OCI-LY7 (cell line): ENCODE data around the gene C10orf71. TPM values are rescaled to one million over a fixed set of nuclear protein-coding genes. Genes with fewer than 3 reads are reported as not detected.

ENCODE experiments used
- BruUV-seq: library from RNA; stranded (reverse); fragments of 400-500 nt; replicated peaks from 2 replicates; lab custom pipeline; 2021; lab: Mats Ljungman, UMichigan
- CTCF ChIA-PET: fragments of 300-600 bp; sonication (Branson Sonifier 250); formaldehyde crosslinking; loops from one replicate; lab custom pipeline; 2022; ENCODE audit warnings: antibody characterized with exemption; ENCODE audit not compliant: unreplicated experiment; lab: Charles Lee
- POLR2A ChIA-PET: fragments of 300-600 bp; sonication (Branson Sonifier 250); formaldehyde crosslinking; loops from one replicate; lab custom pipeline; 2022; ENCODE audit warnings: antibody characterized with exemption; lab: Charles Lee
- DNase-seq: peaks from one replicate; pipeline ENCODE4 v3.0.0-alpha.2; 2015; ENCODE audit warnings: low spot score
- H2AFZ ChIP-seq: fragments of 200-600 bp; sonication (generic), shearing (Covaris generic); 2 replicates; pipeline ENCODE4 v1.6.1; 2014; ENCODE audit warnings: mild to moderate bottlenecking, antibody characterized with exemption, low read length, moderate library complexity
- H3K27ac ChIP-seq: fragments of 200-600 bp; sonication (generic); 2 replicates; pipeline ENCODE4 v1.5.1; 2014; ENCODE audit warnings: mixed run types, low read depth, mild to moderate bottlenecking, moderate library complexity, low read length, inconsistent platforms; ENCODE audit not compliant: poor library complexity, severe bottlenecking
- H3K36me3 ChIP-seq: fragments of 200-600 bp; sonication (generic); 2 replicates; pipeline ENCODE4 v1.6.1; 2014; ENCODE audit warnings: mild to moderate bottlenecking, antibody characterized with exemption, low read length, moderate library complexity, mixed read lengths; ENCODE audit not compliant: insufficient read depth
- H3K4me1 ChIP-seq: fragments of 200-600 bp; sonication (generic); 2 replicates; pipeline ENCODE4 v1.5.1; 2014; ENCODE audit warnings: mild to moderate bottlenecking, low read length; ENCODE audit not compliant: insufficient read depth, poor library complexity, severe bottlenecking
- H3K4me2 ChIP-seq: fragments of 200-600 bp; sonication (generic); 2 replicates; pipeline ENCODE4 v1.6.1; 2014; ENCODE audit warnings: mild to moderate bottlenecking, low read length
- H3K4me3 ChIP-seq: fragments of 200-600 bp; sonication (generic); 2 replicates; pipeline ENCODE4 v1.5.1; 2014; ENCODE audit warnings: mild to moderate bottlenecking, low read depth, low read length; ENCODE audit not compliant: poor library complexity, severe bottlenecking
- H3K79me2 ChIP-seq: fragments of 200-600 bp; sonication (generic); 2 replicates; pipeline ENCODE4 v1.6.1; 2016; ENCODE audit warnings: low read depth, mild to moderate bottlenecking, low read length, moderate library complexity, mixed read lengths; ENCODE audit not compliant: insufficient read depth
- H3K9me2 ChIP-seq: fragments of 200-600 bp; sonication (generic); 2 replicates; pipeline ENCODE4 v1.6.1; 2016; ENCODE audit warnings: mild to moderate bottlenecking, low read length, mixed read lengths; ENCODE audit not compliant: insufficient read depth
- H3K9me3 ChIP-seq: fragments of 200-600 bp; sonication (generic); 2 replicates; pipeline ENCODE4 v1.6.1; 2014; ENCODE audit warnings: mild to moderate bottlenecking, mixed run types, low read length, mixed read lengths
- H4K20me1 ChIP-seq: fragments of 200-600 bp; sonication (generic); 2 replicates; pipeline ENCODE4 v1.6.1; 2014; ENCODE audit warnings: mild to moderate bottlenecking, antibody characterized with exemption, low read length, moderate library complexity, mixed read lengths; ENCODE audit not compliant: insufficient read depth
- CTCF ChIP-seq: fragments of 200-600 bp; sonication (generic); conservative IDR thresholded peaks from 2 replicates; pipeline ENCODE4 v1.5.1; 2014; ENCODE audit warnings: mild to moderate bottlenecking, antibody characterized with exemption, low read length, moderate library complexity, mixed read lengths
- EZH2phosphoT487 ChIP-seq: fragments of 200-600 bp; sonication (generic); IDR thresholded peaks from 2 replicates; pipeline ENCODE4 v1.6.1; 2018; ENCODE audit warnings: low read depth, borderline replicate concordance, mild to moderate bottlenecking, mixed run types, antibody characterized with exemption, low read length, moderate library complexity, mixed read lengths
- intact Hi-C: fragments of 100-400 bp; cut with micrococcal nuclease; formaldehyde crosslinking; loops from one replicate; pipeline ENCODE4 v1.10.0; 2022; ENCODE audit not compliant: unreplicated experiment
- total RNA-seq, 2 experiments: library from RNA; depleted of rRNA in 1 of 2; stranded (reverse); fragments of >200 nt in 1 of 2; shearing (Covaris generic) in 1 of 2; gene quantifications; 2 replicates each; pipeline ENCODE4 v1.2.3, GENCODE V29; 2014 to 2022

Gene C10orf71
- total RNA-seq, 2 experiments from 2014 or later = 0.06 to 0.08 TPM

GRCh38 chr10:49310460-49310859 is 11.5 kb downstream of the C10orf71 start:
- ChIA-PET CTCF (no interaction called here), POLR2A (no interaction called here)
- TF ChIP-seq EZH2phosphoT487 (no peak), CTCF (no peak)
- Histone ChIP-seq H3K27ac (no peak overlapping the region), H4K20me1 (no peaks in the 10 kb centered on the region), H3K79me2 (no peaks in the 10 kb centered on the region), H3K4me2 (no peak overlapping the region; the same call in 1 of the 2 replicates), H2AFZ (no peak overlapping the region; the same call in 1 of the 2 replicates), H3K36me3 (no peaks in the 10 kb centered on the region), H3K4me3 (no peak overlapping the region), H3K9me3 (no peaks in the 10 kb centered on the region), H3K9me2 (no peaks in the 10 kb centered on the region), H3K4me1 (peaks cover 13% of the 10 kb centered on the region)
- intact Hi-C loops = no loop called here
- DNase-seq = no peak
- no TSS peak for BruUV-seq

- no peaks in the 10 kb centered on the region for H3K79me2 ChIP-seq
- peaks cover 13% of the 10 kb centered on the region for H3K4me1 ChIP-seq
- intact Hi-C loops = no loop called here
- H3K27ac ChIP-seq = no peak overlapping the region
- POLR2A ChIA-PET = no interaction called here
- no peaks in the 10 kb centered on the region for H3K9me3 ChIP-seq
- no peaks in the 10 kb centered on the region for H3K9me2 ChIP-seq
- CTCF ChIA-PET = no interaction called here
- H3K4me2 ChIP-seq = no peak overlapping the region
- no peaks in the 10 kb centered on the region for H3K36me3 ChIP-seq
- no peak for DNase-seq
- TF ChIP-seq CTCF = no peak
- no peaks in the 10 kb centered on the region for H4K20me1 ChIP-seq
- H3K4me3 ChIP-seq = no peak overlapping the region
- no TSS peak for BruUV-seq
- H2AFZ ChIP-seq = no peak overlapping the region
Measured at GRCh38 chr10:49310901-49311554, 12.1 kb downstream of the C10orf71 start.

- Histone ChIP-seq H3K9me3 (no peaks in the 10 kb centered on the region), H3K4me3 (no peak overlapping the region), H4K20me1 (no peaks in the 10 kb centered on the region), H3K4me1 (peaks cover 13% of the 10 kb centered on the region), H2AFZ (no peak overlapping the region), H3K4me2 (no peak overlapping the region), H3K9me2 (no peaks in the 10 kb centered on the region), H3K36me3 (no peaks in the 10 kb centered on the region), H3K79me2 (no peaks in the 10 kb centered on the region), H3K27ac (no peak overlapping the region)
- intact Hi-C loops = no loop called here
- TF ChIP-seq EZH2phosphoT487 (no peak), CTCF (no peak)
- ChIA-PET CTCF (no interaction called here), POLR2A (no interaction called here)
- no peak for DNase-seq
- no TSS peak for BruUV-seq
Measured at GRCh38 chr10:49311555-49312236, 12.7 kb downstream of the C10orf71 start.
